ENCODE measurements around the gene TIMP2.
A peak's percentile ranks its signal among the peaks of the same experiment; 100 is the strongest.

Gene TIMP2

DNA sequence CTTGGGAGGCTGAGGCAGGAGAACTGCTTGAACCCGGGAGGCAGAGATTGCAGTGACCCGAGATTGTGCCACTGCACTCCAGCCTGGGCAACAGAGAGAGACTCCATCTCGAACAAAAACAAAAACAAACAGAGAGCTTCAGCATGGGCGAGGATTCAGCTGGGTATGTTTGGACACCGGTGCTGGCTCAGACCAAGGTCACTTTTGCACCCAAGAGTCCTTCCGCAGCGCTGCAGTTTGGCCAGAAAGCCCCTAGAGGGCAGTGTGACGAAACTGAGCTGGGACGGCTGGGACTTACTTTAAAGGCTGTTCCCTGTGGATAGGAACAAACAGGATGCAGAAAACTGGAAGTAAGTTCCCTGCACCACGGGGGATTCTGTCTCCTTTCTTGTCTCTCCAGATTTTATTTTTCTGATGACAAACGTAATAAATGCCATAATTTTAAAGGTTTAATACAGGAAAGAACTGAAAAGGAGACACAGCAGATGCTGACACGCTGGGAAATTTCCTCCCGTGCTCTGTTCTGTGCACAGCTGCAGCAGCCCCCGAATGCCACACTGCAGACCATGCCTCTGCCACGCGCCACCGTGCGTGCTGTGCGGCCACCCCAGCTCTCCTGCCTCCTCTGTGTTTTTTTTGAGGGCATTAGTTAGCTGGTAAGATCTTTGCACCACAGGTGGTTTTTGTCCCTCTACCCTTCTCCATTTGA is 59.4 kb downstream of the TIMP2 start:
- peak; percentile 49 for DNase-seq (ENCODE audit: low spot score)

DNA sequence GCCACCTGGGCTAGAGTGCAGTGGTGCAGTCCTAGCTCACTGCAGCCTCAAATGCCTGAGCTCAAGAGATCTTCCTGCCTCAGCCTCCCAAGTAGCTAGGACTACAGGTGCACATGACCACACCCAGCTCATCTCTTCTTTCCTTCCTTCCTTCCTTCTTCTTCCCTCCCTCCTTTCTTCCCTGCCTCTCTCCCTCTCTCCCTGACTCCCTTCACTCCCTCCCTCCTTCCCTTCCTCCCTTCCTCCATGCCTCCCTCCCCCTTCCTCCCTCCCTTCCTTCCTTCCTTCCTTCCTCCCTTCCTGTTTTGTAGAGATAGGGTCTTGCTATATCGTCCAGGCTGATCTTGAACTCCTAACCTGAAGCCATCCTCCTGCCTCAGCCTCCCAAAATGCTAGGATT is 61.1 kb downstream of the TIMP2 start:
- DNase-seq (ENCODE audit: low spot score) = no peak

- DNase-seq (ENCODE audit: low spot score) = no peak
These were observed 62.8 kb downstream of the TIMP2 start for GRCh38 chr17:78862073-78863023.

GRCh38 chr17:78861229-78861628 is 64.0 kb downstream of the TIMP2 start:
- DNase-seq (ENCODE audit: low spot score) = no peak

GRCh38 chr17:78859051-78859450 is 66.1 kb downstream of the TIMP2 start:
- DNase-seq (ENCODE audit: low spot score) = no peak

DNA sequence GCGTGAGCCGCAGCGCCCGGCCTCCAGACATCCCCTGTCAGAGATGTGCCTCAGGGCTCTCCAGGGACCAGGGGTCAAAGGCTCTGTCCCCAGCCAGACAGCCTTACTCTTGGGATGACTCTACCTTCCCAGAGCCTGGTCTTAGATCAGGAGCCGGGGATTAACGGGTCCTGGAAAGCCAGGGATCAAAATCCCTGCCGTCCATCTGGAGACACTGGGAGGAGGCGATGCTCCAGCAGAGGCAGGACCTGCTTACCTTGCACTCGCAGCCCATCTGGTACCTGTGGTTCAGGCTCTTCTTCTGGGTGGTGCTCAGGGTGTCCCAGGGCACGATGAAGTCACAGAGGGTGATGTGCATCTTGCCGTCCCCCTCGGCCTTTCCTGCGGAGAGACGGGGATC is 67.9 kb downstream of the TIMP2 start:
- no peak for DNase-seq (ENCODE audit: low spot score)

DNA sequence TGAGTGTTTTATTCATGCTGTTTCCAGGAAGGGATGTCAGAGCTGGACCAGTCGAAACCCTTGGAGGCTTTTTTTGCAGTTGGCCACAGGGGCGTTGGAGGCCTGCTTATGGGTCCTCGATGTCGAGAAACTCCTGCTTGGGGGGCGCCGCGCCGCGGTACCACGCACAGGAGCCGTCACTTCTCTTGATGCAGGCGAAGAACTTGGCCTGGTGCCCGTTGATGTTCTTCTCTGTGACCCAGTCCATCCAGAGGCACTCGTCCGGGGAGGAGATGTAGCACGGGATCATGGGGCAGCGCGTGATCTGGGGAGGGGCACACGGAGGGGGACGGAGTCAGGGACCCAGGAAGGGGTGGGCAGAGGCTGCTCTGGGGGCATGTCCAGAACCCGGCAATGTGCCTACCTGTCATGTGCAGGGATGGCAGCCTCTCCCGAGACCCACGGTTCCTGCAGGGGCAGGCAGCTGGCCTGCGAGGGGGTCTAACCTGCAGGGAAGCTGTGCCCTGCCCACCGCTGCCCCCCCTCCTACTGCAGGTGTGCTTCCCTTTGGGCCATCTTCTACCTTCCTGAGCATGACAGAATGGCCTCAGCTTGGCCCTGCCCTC is 69.5 kb downstream of the TIMP2 start:
- no peak for DNase-seq (ENCODE audit: low spot score)

GRCh38 chr17:78854508-78854907 is 70.7 kb downstream of the TIMP2 start:
- no peak for DNase-seq (ENCODE audit: low spot score)

DNA sequence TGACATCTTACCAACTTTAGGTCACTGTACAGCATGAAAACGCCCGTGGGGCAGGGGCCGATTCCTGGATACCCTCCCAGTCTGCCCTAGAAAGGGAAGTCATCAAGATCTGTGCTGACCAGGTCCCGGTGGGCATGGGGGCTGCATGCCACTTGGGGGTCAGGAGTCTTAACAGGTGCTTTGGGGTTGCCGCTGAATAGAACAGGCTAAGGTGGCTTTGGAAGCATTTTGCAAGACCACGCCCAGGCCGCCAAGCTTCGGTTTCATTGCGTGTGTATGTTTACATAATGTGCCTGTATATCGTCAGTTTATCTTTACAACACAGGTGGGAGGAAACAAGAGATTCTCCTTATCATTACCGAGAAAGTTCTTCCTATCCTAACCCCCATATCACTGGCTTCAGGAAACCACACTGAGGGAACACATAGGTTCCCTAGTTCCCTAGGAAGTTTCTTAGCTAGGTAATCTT is 71.2 kb downstream of the TIMP2 start:
- no peak for DNase-seq (ENCODE audit: low spot score)

DNA sequence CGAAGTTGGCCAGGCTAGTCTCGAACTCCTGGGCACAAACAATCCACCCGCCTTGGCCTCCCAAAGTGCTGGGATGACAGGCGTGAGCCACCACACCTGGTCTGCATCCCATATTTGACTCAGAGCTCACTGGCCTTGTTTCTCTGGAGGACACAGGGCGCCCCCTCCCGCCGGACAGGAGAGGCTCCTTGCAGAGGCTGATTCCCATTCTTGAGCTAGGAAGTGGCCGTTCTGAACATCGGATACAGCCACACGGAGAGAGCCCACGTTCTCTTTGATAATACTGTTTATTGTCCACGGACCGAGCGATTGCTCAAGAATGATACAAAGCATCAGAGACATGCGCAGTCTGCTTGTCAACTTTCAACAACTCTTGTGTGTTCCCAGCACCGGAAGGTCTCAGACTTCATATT is 72.5 kb downstream of the TIMP2 start:
- no peak for DNase-seq (ENCODE audit: low spot score)

DNA sequence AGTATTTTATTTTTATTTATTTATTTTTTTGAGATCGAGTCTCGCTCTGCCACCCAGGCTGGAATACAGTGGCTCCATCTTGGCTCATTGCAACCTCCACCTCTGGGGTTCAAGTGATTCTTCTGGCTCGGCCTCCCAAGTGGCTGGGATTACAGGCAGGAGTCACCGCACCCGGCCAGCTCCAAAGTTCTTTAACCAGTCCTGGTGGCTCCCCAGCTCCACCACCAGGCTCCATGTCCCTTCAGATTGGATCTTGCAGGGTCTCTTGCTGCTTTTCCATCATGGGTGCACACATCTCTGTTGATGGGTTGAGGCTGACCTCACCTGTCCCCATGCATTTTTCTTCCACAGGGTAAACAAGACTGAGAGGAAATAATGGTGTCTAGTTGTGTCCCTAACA is 76.2 kb downstream of the TIMP2 start:
- DNase-seq (ENCODE audit: low spot score) = no peak

GRCh38 chr17:78847052-78847451 is 78.1 kb downstream of the TIMP2 start:
- DNase-seq (ENCODE audit: low spot score) = no peak

- DNase-seq (ENCODE audit: low spot score) = no peak
These were observed 80.7 kb downstream of the TIMP2 start for GRCh38 chr17:78844301-78845005.

- DNase-seq (ENCODE audit: low spot score) = peak; percentile 76
These were observed 82.2 kb downstream of the TIMP2 start for GRCh38 chr17:78842881-78843565.

DNA sequence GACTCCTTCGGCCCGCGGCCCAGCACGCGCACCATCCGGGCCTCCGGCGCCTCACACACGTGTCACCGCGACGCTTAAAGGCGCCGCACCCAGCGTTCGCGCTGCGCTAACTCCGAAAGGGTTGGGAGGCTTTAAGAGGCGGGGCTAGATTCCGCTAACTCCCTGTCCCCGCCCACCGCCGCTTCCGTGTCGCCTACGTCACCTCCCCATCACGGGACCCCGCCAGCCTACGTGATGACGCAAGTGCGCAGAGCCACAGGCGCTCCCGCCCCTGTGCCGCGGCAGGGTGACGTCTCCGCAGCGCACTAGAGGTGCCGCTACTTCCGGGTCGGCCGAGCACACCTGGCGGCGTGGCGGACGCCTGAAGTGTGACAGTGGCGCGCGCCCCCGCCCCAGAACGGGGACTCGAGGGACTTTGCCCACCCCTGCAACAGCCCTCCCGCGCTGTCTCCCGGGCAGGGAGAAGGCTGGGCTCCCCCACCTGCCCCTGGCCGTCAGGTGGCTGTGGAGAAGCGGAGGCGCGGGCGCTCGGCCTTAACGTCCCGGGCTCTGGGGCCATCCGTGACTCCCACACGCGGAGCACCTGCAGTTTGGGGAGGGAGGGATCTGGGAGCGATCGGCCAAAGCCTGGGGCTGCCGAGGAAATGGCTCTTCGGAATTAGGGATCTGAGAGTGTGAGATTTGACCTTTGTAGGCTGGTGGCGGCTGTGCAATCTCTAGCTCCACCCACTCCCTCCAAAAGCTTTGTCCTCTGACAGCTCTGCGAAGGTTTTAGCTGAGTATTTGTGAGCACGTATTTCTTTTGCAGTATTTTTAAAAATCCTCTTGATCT is 84.2 kb downstream of the TIMP2 start, which contains the start of gene USP36:
USP36 (minus strand) TSS at position 35 of the 832 bp plus-strand sequence. CDS start 4,451 bp downstream, outside the sequence.
- peak; percentile 98 for DNase-seq (ENCODE audit: low spot score)

DNA sequence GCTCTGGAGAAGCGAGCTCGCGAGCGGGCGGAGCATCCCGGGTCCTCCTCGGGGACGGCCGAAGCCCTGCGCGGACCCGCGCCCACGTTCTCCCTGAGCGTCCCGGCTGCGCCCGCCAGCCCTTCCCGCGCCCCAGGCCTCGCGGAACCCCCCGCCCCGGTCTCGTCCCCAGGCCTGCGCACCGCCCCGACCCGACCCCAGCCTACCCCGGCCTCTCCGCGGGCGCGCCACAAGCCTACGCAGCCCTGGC is 84.7 kb downstream of the TIMP2 start:
- DNase-seq (ENCODE audit: low spot score) = no peak

DNA sequence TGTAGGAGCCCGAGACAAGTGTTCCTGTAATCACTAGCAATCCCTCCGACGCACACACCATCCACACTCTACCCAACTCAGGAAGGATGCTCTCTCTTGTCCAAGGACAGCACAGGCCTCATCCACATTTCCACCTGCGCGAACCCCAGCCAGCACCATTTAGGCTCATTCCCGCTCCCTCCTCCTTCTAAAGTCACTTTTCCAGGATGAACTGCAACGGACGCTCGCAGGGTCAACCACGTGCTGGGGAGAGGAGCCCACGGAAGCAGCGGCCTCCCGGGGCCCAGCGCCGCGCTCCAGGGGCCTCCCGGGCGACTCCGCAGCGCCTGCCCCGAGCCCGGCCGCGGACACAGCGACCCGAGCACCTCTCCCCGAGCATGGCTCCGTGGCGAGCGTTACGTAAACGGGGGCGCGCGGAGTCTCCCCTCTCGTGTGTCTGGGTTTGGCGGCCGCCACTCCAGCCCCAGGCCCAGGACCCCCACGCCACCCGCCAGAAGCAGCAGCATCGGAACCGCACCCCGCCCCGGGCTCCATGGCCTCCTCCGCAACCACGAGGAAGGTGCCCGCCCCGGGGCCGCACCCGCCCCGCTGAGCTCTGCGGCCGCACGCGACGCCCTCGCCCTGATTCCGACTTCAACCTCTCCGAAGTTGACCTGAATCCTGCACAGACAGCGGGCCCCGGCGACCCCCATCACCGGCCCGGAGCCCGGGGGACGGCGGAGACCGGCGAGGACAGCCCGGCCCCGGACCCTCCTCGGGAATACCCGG is 85.2 kb downstream of the TIMP2 start:
- DNase-seq (ENCODE audit: low spot score) = peak; percentile 50

GRCh38 chr17:78839235-78839761 is 85.9 kb downstream of the TIMP2 start:
- peak; percentile 34 for DNase-seq (ENCODE audit: low spot score)

- no peak for DNase-seq (ENCODE audit: low spot score)
These were observed 86.6 kb downstream of the TIMP2 start for GRCh38 chr17:78838574-78839005.
